NCI-H187 treated with DMSO at 0.1 percent for 48 hours (cell line): ENCODE results near the gene CCDC40.

Source experiments
- DNase-seq: peaks from one replicate; lab custom pipeline; 2025; lab: John Stamatoyannopoulos, UW

Gene CCDC40

DNA sequence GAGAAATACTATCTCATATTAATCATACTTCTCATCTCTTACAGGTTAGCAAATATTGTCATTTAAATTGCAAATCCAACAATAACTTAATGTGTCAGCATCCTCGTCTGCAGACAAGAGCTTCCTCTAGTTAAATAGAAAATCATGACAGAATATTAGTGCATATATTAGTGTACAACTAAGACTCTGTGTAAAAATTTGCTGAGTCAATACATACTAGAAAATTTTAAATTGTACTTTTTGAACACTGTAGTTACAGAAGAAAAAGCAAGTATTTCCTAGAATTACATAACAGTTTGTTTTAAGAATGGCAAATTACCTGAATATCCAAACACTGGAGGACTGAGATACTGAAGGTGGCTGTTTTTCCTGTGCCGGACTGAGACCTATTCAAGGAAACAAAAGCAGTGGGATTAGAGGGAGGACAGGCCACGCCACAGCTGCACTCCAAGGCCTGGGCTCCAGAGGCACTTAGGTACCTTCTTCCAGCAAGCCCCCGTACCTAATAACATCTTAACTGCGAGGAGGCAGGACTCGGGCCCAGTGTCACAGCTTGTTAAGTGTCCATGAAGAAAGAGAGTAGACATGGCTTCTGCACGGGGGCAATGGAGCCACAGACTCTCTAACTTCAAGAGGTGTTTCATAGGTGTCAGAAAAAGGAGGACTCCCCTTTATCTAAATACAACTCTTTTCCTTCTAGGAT lies 105.2 kb downstream of the CCDC40 start:
- DNase-seq: no peak

GRCh38 chr17:80142929-80143328 lies 106.5 kb downstream of the CCDC40 start:
- DNase-seq: no peak

- DNase-seq: no peak
Measured at GRCh38 chr17:80145076-80146075, 108.9 kb downstream of the CCDC40 start.

GRCh38 chr17:80146121-80147034 lies 109.9 kb downstream of the CCDC40 start:
- no peak for DNase-seq

DNA sequence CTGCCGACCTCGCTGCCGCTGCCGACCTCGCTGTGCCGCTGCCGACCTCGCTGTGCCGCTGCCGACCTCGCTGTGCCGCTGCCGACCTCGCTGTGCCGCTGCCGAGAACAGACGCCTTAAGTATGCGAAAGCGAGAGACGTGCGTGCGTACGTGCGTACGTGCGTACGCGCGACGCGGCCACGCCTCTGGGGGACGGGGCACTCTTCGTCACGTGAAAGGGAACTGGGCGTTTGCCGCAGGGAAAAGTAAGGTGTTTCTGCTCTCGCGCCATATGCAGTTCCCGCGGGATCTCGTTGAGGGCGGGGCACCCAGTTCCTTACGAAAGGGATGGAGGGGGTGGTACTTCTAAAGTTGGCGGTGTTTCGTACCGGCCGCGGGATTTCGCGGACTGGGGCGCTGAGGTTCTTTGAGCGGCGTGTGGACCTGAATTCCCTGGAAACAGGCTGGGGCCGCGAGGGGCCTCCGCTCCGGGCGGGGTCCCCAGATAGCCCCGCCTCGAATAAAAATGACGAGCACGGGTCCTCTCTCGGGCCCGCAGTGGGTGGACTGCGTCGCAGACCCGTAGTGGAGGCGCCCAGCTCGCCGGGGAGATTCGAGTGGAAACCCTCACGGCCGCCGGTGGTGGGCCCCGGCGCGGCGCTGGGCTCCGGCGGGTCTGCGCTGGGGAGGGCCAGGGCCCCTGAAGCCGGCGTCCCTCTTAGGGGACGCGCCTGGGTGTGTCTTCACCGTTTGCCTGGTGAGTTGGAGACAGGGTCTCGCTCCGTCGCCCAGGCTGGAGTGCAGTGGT lies 110.8 kb downstream of the CCDC40 start, which contains the start of gene EIF4A3:
Gene EIF4A3, minus strand, starts transcription at position 94 of the 788 bp plus-strand sequence. CDS start 167 bp downstream, outside the sequence.
- peak; percentile 82 for DNase-seq
